Dermis blood vessel endothelial cell (primary cell): ENCODE data around the gene EFNB2. TPM values are rescaled to one million over a fixed set of nuclear protein-coding genes. Genes with fewer than 3 reads are reported as not detected.
A peak's percentile ranks its signal among the peaks of the same experiment; 100 is the strongest.

ENCODE experiments used
- DNase-seq: peaks from one replicate; pipeline ENCODE4 v3.0.0; 2010
- total RNA-seq: library from RNA; depleted of rRNA; stranded (reverse); fragments of >200 nt; gene quantifications from 2 replicates; pipeline ENCODE4 v1.2.3, GENCODE V29; 2014

EFNB2 gene
- total RNA-seq: 60.1 and 121 TPM in 2 replicates

DNA sequence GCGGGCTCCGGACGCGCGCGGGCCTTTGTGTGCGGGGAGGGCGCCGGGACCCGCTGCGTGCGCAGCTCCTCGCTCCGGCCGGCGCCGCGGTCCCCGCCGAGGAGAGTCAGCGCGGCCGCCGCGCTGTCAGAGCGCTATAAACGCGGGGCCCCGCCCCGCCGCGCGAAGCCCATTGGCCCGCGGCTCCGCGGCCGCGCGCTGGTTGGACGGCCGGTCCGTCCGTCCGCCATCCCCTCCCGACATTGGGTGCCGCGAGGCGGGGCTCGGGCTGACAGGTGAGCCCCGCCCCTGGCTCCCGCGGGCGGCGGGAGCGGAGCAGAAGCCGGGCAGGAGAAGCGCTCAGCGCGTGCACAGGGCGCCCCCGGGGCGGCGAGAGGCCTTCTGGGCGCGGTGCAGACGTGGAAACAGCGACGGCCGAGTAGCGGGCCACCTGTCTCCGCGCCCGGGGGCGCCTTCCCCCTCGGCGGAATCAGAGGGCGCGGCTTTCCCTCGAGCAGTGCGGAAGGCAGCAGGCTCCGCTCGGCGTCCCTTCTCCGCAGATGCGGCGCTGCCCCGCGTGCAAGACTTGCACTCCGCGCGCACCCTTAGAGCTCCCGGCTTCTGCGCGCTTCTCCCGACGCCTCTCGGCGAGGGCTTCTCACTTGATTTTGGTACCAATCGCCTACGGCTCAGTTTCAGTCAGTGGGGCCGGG, at the start of gene EFNB2:
EFNB2 (minus strand) TSS at position 111 of the 692 bp plus-strand sequence. CDS start 698 bp downstream, outside the sequence.
- DNase-seq: peak; percentile 94

DNA sequence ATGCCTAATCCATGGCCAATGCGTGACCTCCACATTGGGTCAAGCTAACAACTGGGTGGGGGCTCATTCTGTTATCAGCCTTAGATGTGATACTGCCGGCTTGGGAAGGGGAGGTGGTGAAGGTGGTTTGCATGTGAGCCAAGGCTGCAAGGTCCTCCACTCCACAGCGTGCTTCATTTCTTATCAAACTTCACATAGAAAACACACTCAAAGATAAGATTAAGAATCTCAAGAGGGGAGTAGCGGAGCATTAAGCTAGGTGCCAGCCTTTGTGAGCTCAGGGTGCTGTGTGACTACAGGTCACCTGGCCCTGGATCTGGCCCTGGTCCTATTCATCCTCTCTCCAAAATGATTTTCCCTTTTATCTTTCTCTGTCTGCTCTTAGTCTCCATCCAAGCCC, 45.8 kb upstream of the EFNB2 start:
- no peak for DNase-seq

GRCh38 chr13:106575896-106576295, 40.4 kb upstream of the EFNB2 start:
- DNase-seq: no peak

DNA sequence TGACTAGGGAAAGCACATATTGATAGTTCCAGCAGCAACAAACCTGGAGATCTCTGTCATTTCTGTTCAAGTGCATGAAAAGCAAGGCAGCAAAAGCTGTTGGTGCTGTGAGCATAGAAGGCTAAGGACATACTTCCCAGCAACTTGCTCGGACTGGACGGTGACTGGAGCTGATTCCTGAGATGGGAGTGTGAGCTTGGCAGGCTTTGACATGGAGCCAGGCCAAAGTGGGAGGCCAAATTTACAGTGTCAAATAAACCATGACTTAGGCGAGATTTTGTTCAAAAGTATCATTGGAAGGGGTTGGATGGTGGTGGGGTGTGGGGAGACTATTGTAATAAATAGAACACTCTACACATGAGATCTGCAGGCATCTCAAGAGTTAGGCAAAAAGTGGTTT, 38.4 kb upstream of the EFNB2 start:
- DNase-seq: no peak

- no peak for DNase-seq
These were observed 37.9 kb upstream of the EFNB2 start for GRCh38 chr13:106573284-106573846.

- peak; percentile 92 for DNase-seq
These were observed 34.9 kb upstream of the EFNB2 start for GRCh38 chr13:106570299-106570852.

GRCh38 chr13:106569233-106570095, 34.0 kb upstream of the EFNB2 start:
- no peak for DNase-seq

DNA sequence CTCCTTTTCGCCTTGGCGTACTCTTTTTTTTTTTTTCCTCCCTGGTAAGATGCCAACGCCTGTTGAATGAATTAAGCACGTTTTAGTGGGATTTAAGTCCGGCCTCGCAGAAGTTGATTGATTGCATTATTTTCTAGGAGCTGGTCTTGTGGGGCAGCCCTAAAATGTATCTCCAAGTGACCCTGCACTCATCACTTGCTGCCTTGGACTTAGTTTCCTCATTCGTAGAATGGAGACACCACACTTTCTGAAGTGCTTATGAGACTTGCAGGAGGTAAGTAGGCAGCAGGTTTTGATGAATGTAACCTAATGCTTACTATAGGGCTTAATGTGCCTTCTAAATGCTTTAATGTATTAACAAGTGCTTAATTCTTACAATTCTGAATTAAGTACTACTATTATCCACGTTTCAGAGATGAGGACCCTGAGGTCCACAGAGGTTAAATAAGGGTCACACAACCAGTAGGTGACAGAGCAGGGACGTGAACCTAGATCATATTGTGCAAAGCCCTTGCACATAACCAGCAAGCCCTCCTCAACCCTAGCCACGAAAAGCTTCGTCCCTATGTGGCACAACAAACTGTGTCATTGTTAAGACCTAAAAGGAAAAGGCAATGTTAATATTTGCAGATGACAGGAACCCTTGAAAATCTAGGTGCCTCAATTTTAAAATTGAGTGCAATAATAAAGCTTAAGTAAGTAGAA, 33.0 kb upstream of the EFNB2 start:
- no peak for DNase-seq

- DNase-seq: peak; percentile 96
These were observed 32.2 kb upstream of the EFNB2 start, which contains the start of gene ARGLU1 for GRCh38 chr13:106567474-106568298. Gene ARGLU1, minus strand, starts transcription at chr13:106568137. Its CDS starts 218 bp downstream, at chr13:106567919.

- DNase-seq: peak; percentile 79
These were observed 31.4 kb upstream of the EFNB2 start for GRCh38 chr13:106566641-106567473.

GRCh38 chr13:106565127-106565775, 29.8 kb upstream of the EFNB2 start:
- peak; percentile 29 for DNase-seq

DNA sequence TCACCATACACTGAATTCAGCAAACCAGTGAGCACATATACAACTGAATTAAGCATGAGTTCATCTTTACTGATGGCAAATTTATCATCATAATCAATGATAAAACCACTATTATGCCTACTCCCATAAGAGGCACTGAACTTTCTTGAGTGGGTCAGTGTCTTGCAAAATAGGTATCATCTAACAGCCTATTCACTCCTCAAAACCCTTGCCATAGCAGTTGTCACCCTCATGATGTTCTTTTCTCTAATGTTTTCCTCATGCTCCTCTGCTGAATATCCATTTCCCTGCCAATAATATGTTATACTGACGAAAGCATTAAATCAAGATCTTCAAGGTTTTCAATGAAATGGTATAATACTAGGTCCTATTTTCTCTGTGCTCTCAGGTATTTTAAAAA, 26.8 kb upstream of the EFNB2 start:
- no peak for DNase-seq

GRCh38 chr13:106561551-106562170, 26.2 kb upstream of the EFNB2 start:
- DNase-seq: peak; percentile 59

- no peak for DNase-seq
These were observed 25.4 kb upstream of the EFNB2 start for GRCh38 chr13:106560821-106561220.

GRCh38 chr13:106558527-106558926, 23.1 kb upstream of the EFNB2 start:
- no peak for DNase-seq

DNA sequence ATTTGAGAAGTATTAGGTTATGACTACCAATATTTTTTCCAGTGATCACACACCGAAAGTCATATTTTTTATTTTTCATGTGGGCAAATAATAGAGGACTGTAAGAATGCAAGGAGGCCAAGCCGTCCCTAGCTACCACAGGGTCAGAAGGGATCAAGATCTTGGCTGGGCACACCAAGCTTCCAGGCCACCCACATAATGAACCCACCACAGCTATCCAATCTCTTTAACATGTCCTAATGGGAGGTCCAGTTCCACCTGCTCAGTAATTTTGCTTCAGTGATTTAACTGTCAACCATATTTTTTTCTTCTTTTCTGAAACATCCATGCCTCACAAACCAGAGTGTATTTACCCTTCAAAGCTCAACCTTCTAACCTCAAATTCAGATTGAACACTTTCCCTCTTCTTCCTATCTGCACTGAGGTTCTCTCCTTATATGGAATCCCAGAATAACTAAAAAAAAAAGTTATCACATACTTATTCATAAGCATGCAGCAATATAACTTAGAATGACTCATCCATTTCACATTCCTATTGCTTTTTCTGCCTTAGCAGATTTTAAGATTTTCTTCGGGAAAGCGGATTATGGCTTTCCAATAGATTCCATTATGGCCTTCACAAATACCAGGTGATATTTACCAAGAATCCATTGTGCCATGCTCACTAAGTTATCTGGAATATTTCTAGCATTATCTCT, 20.3 kb upstream of the EFNB2 start:
- DNase-seq: no peak

DNA sequence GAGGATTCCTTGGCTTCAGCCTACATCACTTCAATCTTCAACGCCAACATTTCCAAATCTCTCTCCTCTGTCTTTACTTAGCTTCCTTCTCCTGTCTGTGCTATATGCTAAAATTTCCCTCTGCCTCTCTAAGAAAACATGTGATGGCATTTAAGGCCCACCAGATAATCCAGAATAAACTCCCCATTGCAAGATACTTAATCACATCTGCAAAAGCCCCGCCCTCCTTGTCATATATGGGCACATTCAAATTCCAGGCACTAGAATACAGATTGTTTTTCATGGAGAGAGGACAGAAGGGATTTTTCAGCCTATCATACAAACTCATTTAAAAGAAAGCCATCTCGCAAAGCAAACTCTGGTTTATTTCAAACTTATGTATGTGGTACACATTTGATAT, 16.3 kb upstream of the EFNB2 start:
- DNase-seq: no peak

GRCh38 chr13:106551350-106551749, 15.9 kb upstream of the EFNB2 start:
- DNase-seq: no peak

GRCh38 chr13:106550570-106551135, 15.2 kb upstream of the EFNB2 start:
- DNase-seq: no peak
